GDM1 (cell line): ENCODE measurements around the gene RMND5A.
"Not testable (repeated sequence)": the region's sequence is repeated elsewhere in the genome, so short reads cannot be mapped to it uniquely, and the experiment has no call there.

Experiments used
- DNase-seq: peaks from one replicate; lab custom pipeline; 2025; lab: John Stamatoyannopoulos, UW

Gene RMND5A

DNA sequence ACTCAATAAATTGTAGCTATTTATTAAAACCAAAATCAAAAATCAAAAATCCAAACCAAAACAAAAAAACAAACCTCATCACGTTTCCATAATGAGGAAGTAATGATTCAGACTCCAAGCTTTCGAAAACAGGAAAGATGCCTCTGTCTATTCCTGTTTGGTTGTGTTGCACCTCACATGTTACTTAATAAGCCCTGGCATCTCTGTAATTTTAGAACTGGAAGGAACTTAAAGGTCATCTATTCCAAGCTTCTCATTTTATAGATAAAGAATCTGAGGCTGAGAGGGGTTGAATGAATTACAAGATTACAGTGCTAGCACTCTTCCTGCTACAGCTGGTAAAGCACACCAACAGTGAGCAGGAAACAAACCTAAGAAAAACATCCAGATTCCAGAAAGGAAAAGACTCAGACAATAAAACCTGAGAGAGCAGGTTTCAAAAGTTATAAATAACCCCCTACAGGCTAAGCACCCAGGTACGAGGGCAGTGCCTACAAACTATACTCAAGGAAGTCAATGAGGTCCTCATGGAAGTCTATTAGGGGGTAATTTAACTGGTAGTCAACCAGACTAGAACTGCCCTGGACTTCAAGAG is 5.4 kb upstream of the RMND5A start:
- not testable (repeated sequence) for DNase-seq

DNA sequence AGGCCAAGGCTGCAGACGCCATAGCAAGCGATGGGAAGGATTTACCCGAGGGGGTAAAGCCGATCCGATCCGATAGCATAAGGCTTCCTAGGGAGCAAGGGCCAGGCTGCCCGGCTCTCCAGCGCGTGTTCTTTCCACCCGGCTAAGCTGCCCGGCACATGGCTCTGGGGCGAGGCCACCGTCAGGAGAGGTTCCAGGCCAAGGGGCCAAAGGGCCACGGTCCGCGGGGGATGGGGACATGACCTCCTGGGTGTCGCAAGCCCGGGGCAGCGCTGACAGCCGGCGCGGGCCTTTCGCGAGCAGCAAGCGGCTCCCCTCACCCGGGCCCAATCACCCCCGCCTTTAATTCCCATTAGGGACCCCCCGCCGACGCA is 841 bp upstream of the RMND5A start:
- not testable (repeated sequence) for DNase-seq

DNA sequence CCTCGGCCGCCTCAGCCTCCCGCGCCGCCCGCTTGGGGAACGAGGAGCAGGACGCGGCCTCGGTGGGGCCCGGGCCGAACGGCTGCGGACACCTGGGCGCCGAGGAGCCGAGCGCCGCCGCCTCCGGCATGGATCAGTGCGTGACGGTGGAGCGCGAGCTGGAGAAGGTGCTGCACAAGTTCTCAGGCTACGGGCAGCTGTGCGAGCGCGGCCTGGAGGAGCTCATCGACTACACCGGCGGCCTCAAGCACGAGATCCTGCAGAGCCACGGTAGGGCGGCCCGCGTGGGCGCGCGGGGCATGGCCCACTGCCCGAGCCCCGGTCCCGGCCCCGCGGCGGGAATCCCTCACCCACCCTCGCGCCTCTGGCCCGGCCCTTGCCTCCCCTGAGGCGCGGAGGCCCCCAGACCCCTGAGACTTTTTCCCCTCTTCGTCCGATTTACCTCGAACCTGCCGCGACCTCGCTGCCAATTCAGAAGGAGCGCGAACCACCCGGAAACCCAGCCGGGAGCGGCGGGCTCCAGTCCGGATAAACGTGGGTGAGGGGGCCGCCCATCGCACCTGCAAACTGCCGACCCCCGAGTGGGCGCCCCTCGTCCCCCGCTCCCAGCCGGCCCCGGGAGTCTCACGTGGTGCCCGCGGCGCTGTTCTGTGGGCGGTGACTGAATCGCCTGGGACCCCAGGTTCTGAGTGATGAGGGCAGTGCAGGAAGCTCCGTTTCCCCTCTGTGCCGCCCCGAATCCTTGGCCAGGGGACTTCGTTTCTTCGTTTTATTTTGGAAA is 639 bp downstream of the RMND5A start:
- DNase-seq, result peak; percentile 2

DNA sequence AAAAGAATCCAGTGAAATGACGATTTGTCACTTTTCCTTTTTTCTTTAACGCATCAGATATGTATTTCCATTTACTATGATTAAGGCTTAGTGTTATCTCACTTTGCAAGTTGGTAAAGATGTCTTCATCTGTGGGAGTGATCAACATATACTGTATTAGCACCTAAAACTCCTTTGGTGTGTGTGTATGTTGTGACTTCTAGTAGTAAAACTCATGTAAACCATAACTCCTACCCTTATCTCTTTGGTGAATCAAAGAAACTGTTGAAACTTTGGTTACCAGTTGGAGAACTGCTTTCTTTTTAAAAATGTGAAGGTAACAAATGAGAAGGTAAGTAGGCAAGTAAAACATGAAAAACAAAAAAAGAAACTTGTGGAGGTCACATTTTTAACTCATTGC is 5.6 kb downstream of the RMND5A start:
- DNase-seq, result not testable (repeated sequence)

DNA sequence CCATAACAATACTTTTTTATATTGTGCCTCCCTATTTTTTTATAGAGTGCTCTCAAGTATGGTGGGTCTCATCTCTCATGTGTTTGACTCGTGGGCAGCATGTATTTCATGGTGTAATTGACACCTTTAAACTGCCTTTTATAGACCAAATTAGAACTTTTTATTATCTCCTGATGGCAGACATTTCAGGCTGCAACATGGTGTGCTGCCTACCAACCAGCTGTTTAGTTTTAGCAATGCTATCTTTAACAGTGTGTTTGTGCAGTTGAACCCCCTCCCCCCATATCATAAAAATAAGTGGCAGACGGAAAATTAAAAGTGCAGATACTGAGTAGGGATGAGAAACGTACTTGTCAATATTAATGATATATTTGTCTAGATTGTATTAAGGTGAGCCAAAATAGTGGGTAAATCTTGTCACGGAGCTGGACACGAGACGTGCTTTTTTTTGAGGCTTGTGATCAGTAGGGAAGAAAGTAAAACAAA is 12.0 kb downstream of the RMND5A start:
- not testable (repeated sequence) for DNase-seq

DNA sequence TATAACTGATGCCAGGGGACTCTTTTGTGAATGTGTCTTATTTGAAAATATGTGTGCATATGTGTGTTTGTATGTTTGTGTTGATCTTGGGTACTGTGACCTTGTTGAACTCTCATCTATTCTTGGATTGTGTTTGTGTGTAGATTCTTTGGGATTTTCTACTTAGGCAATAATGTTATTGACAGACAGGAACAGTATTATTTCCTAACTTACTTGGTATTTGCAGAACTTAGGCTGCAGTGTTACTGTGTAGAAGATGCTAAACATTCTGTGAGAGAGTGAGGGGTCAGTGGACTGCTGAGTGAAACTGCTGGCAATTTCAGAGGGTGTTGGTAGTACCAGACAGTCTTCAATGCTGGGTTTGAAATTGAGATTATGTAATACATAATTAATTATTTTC is 12.7 kb downstream of the RMND5A start:
- DNase-seq, result not testable (repeated sequence)

DNA sequence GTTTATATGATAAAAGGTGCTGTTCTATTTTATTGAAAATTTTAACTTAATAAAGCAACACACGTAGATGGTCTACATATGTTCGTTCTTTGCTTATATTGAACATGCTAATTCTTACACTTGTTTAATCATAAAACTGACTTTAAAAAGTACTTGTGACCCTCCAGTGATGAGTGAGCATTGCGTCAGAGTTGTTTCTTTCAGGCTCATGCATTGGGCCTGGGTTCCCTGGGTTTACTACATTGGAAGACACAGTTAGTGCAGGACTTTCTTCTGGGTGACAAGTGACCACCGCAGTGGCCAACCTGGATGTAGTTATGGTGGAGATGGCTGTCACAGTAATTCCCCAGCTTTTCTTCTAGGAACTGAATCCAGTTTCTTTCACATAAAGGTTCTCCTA is 13.4 kb downstream of the RMND5A start:
- not testable (repeated sequence) for DNase-seq

DNA sequence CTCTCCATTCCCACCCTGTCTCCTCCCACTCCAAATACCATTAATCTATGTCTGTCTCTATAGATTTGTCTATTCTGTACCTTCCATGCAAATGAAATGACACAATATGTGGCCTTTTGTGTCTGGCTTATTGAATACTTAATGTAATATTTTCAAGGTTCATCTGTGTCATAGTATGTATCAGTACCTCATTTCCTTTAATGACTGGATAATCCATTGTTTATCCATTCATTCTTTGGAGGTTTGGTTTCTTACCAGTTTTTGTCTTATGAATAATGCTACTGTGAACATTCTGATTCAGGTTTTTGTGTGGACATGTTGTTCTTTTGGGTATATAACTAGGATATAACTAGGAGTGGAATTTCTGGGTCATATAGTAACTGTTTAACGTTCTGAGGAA is 14.8 kb downstream of the RMND5A start:
- not testable (repeated sequence) for DNase-seq

DNA sequence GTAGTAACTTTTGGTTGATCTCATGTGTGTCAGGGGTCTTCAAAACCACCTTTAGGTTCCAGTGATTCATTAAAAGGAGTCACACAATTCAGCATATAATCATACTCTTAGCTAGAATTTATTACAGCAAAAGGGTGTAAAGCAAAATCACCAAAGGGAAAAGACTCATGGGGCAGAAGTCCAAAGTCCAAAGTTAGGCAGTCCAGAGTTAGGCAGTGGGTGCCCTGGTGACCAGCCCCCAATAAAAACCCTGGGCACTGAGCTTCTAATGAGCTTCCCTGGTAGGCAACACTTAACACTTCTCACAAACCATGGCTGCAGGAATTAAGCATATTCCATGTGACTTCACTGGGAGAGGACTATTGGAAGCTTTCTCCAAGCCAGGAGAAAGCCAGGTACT is 19.4 kb downstream of the RMND5A start:
- DNase-seq, result not testable (repeated sequence)

DNA sequence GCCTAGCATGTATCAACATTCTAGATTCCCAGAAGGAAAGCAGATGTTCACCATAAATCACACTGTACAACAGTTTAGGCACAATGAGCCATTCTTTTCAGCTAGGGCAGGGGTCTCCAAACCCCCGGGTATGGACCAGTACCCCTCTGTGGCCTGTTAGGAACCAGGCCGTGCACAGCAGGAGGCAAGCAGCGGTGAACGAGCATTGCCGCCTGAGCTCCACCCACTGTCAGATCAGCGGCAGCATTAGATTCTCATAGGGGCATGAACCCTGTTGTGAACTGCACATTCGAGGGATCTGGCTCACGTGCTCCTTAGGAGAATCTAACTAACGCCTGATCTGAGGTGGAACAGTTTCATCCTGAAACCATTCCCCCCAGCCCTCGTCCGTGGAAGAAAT is 19.8 kb downstream of the RMND5A start:
- not testable (repeated sequence) for DNase-seq

DNA sequence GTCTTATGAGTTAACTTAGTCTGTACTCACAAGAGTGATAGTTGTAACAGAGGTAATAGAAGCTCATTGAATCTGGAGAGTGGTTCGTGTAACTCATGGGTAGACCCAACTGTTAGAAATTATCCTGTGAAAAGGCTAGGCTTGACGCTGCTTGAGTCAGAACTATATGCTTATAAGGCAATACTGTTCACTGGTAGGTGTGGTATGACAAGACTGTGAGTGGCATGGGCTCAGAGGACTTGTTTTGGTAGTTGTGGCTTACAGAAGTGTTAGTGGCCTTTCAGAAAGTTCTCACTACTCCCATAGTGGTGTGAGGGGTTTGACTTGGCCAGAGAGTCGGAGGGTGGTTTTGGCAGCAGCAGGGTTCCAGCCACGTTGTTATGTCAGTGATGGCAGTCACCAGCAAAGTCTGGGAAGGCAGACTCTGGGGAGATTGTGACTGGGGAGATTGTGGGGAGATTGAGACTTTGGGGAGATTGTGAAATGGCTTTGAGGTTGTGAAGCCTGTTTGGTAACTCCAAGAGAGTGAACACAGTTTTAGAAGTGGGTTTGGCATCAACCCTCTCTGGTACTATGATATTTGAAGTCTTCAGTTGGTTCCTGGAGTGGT is 21.9 kb downstream of the RMND5A start:
- DNase-seq, result not testable (repeated sequence)

DNA sequence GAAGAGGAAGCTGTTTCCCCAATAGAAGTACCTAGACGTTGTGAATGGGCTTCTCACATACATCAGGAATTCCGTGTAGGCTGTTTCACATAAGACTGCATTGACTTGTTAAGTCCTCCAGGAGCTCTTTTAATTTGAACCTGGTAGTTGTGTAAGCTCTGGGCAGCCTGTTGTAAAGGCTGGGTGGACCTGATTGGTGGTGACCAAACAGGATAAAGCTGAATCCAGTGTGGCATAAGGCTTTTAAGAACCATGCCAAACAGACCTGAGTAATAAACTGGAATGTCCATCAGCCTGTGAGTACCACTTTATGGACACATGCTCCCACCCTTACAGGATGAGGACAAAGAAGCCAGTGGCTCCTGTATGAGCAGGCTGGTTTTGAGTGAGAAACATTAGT is 24.1 kb downstream of the RMND5A start:
- no peak for DNase-seq

DNA sequence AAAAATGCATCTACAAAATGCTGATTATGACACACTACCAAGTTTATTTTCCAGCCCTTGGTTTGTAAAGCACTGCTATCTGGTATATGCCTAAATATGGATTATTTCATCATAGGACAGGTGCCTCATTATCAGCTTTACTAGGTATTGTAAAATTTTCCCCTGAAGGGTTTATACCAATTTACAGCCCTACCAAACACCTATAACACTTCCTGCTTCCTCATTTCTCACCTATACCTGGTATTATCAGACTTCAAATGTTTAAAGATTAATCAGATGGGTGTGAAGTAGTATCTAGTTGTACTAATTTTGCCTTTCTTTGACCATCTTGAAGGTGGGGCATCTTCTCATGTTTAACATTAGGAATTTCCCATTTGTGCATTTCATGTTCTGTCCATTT is 26.8 kb downstream of the RMND5A start:
- DNase-seq, result no peak

DNA sequence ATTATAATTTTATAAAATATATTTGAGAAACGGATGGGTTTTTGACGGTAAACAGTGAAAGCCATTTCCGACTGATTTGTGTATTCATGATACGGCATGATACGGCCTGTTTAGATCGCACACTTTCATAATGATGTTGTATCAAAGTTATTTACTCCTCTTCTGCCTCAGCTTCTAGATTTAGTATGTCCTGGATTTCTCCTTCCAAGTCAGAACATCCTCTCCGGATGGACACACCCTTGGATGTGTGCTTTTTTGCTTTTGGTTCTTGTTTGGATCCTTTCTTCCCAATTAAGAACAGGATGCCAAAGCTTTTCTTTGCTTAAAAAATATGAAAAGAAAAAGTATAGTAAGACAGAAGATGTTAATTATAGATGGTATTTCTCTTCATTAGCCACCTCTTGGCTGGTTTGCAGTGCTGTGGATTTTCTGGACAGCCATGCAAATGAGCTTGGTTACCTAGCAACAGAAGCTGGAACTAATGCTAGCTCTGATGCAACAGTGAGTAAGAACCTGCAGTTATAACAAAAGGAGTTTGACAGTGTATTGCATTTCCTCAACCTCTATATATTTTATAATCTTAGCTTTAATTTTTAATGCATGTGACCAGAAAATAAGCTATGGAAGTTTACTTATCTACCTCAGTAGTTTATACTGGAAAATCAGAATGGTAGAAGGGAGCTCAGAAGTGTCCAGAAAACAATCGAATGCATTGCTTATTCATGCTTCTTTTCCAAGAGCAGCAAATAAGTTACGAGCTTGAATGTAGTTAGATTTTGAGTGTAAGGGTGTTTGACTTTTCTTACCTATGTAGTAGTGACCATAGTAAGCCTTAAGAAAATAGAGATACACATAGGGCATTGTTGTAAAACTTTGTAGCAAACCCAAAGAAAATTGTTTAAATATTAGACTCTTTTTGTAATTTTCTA is 27.9 kb downstream of the RMND5A start:
- no peak for DNase-seq

DNA sequence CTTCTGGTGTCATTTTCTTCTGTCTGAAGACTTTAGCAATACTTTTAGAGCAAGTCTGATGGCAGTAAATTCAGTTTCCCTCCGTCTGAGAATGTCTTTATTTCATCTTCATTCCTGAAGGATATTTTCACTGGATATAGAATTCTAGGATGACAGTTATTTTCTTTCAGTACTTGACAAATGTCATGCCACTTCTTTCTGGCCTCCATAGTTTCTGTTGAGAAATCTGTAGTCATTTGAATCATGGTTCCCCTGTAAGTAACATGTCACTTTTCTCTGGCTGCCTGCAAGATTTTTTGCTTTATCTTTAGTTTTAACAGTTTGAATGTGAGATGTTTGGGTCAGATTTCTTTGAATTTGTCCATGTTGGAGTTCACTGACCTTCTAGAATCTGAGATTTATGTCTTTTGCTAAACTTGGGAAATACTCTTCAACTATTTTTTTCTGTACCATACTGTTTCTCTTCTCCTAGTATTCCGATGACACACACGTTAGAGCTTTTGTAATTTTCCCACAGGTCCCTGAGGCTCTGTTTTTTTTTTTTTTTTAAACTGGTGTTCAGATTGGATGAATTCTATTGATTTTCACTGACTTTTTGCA is 30.2 kb downstream of the RMND5A start:
- DNase-seq, result no peak

DNA sequence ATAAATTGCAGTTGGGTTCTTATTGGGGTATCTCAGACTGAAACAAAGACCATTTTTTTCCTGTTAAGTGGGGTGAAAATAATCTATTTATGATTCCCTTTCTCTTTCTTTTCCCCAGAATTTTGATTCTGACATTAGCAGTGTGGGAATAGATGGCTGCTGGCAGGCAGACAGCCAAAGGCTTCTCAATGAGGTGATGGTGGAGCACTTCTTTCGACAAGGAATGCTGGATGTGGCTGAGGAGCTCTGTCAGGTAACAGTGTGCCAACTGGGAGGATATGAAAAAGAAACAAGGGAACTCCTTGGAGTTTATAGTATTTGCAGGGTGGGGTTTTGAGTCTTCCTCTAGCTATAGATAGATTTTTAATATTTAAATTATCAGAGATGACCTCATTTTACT is 31.7 kb downstream of the RMND5A start:
- no peak for DNase-seq

DNA sequence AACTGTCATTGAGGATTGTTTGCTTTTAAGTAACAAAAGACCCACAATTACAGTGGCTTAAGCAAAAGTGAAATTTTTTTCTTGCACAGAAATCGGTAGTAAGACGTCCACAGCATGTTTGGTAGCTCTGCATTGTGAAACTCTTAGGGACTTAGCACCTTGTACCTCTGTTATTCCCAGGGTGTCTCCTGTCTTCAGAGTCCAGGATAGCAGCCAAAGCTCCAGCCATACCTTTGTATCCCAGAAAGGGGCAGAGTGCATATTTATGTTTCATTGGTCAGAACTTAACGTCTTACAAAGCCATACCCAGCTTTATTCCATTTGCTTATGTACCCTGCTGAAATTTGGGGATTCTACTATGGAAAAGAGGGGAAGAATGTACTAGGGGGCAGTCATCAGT is 32.8 kb downstream of the RMND5A start:
- no peak for DNase-seq

DNA sequence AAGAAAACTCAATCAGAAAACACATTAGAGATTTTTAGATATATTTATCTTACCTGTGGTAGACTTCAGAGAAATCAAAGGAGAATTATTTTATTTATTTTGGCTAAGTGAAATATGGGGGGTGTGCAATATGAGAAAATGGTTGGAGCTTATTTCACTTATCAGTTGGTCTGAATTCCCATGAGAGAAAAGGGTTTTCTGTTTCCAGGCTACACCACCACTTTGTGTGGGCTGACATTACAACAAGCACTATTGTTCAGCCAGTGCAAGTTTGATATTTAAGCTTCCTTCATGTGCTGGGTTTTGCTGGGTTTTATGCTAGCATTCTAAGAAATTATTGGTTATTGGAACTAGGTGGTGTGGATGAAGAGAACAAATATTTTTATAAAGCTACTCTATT is 33.5 kb downstream of the RMND5A start:
- DNase-seq, result no peak

DNA sequence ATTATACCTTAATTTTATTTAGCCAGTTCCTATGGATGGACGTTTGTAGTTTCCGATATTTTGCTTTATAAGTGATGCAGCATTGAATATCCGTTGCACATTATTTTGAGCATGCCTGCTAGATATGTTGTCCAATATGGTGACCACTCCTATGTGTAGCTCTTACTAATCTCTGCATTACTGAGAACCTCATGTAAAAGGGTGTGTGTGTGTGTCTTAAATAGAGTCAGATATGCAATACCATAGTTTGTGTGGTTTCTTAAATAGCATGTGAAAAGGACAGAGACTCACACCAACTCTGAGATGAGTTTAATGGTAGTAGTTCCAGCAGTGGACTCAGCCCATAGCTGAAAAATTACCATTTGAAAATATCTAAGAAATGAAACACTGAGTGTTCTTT is 38.3 kb downstream of the RMND5A start:
- DNase-seq, result no peak

DNA sequence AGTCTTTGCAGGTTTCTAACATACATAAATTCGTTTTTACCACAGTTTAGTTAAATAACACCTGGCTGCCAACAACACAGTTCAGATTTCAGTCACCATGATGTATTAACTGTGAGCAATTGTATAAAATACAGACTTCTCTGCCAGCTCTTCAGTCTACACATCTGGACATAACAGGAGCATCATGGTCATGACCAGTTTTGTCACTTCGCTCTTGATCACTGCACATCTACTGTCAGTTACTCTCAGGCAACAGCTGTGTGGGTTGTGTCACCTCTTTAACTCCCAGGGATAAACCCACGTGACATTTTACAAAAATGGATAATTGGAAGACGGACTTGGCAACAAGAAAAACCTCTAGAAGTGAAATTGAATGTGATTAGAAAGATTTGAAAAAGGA is 40.3 kb downstream of the RMND5A start:
- no peak for DNase-seq

DNA sequence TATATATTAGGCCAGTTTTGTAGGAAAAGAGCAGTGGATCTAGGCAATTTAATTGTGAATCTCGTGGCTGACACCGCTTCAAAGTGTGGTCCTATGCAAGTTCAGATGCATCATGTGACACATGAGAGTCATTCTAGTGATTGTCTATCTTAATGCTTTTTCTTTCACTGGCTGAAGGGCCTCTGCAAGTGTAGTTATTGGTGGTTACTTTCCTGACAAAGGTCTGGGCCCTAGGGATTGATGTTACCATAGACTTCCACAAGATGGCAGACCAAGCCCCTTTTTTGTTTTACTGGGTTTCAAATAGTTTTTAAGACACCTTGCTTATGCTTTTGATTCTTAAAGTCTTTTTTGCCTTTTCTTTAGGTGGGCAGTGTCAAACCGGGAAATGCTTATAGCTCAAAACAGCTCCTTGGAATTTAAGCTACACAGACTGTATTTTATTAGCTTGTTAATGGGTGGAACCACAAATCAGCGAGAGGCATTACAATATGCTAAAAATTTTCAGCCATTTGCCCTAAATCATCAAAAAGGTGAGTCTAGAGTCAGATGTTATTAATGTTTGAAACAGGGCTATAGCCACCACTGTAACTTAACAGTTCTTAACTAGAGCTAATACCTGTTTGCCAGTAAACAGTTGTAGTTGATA is 44.7 kb downstream of the RMND5A start:
- DNase-seq, result no peak
